NCI-H2081 (cell line): ENCODE data around the gene TGFBR1.

Experiments
- DNase-seq, 2 experiments: peaks; one replicate each; lab custom pipeline; 2025; lab: John Stamatoyannopoulos, UW

TGFBR1 gene

GRCh38 chr9:99104459-99105151 is at the start of gene TGFBR1:
Gene TGFBR1 (plus strand): TSS chr9:99105113. CDS start chr9:99105206, 93 bp downstream.
- DNase-seq: peak; percentile 85 to 90

- no peak for DNase-seq
Measured at GRCh38 chr9:99055384-99055783, 49.5 kb upstream of the TGFBR1 start.

- no peak for DNase-seq
Measured at GRCh38 chr9:99056186-99056585, 48.7 kb upstream of the TGFBR1 start.

GRCh38 chr9:99056886-99057664 is 47.8 kb upstream of the TGFBR1 start:
- no peak for DNase-seq

GRCh38 chr9:99057665-99058625 is 47.0 kb upstream of the TGFBR1 start:
- no peak for DNase-seq

- no peak for DNase-seq
Measured at GRCh38 chr9:99058964-99059921, 45.7 kb upstream of the TGFBR1 start.

- no peak for DNase-seq
Measured at GRCh38 chr9:99060621-99061020, 44.3 kb upstream of the TGFBR1 start.

GRCh38 chr9:99062549-99062948 is 42.4 kb upstream of the TGFBR1 start:
- no peak for DNase-seq

- DNase-seq: no peak
Measured at GRCh38 chr9:99063522-99063921, 41.4 kb upstream of the TGFBR1 start.

GRCh38 chr9:99066571-99066970 is 38.3 kb upstream of the TGFBR1 start:
- DNase-seq: no peak

GRCh38 chr9:99069075-99069474 is 35.8 kb upstream of the TGFBR1 start:
- DNase-seq: no peak

- no peak for DNase-seq
Measured at GRCh38 chr9:99069546-99069945, 35.4 kb upstream of the TGFBR1 start.

GRCh38 chr9:99070681-99071080 is 34.2 kb upstream of the TGFBR1 start:
- DNase-seq: no peak

GRCh38 chr9:99071313-99072039 is 33.4 kb upstream of the TGFBR1 start:
- DNase-seq: no peak

GRCh38 chr9:99072040-99072394 is 32.9 kb upstream of the TGFBR1 start:
- DNase-seq: no peak

GRCh38 chr9:99073347-99073746 is 31.6 kb upstream of the TGFBR1 start:
- DNase-seq: no peak

- no peak for DNase-seq
Measured at GRCh38 chr9:99073985-99074901, 30.7 kb upstream of the TGFBR1 start.

- no peak for DNase-seq
Measured at GRCh38 chr9:99074902-99075245, 30.0 kb upstream of the TGFBR1 start.

GRCh38 chr9:99075246-99075912 is 29.5 kb upstream of the TGFBR1 start:
- no peak for DNase-seq
